NCI-H526 treated with DMSO at 0.1 percent for 48 hours (cell line): ENCODE data around the gene PTBP1.

Experiments
- DNase-seq: peaks from one replicate; lab custom pipeline; 2025; lab: John Stamatoyannopoulos, UW

Gene PTBP1

GRCh38 chr19:796692-797527 is at the start of gene PTBP1:
Gene PTBP1, plus strand, starts transcription at chr19:797452. Its CDS starts 46 bp downstream, at chr19:797498.
- DNase-seq = peak; percentile 96

- DNase-seq = no peak
These were observed 49.0 kb upstream of the PTBP1 start for GRCh38 chr19:748274-748598.

DNA sequence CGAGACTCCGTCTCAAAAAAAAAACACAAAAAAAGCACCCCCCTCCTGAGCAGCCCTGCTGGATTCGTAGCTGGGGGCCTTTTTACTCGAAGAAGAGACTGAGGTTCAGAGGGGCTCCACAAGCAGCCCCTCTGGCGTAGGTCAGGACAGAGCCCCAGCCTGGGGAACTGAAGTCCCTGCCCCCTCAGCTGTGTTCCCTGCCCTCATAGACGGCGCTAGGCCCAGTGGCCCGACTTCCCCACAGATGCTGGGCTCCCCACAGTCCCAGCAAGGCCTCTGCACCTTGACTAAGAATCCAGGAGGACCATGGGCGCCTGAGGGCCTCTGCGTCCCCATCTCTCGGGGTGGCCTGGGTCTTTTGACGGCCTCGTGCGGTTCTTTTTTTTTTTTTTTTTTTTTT is 47.4 kb upstream of the PTBP1 start:
- DNase-seq = no peak

GRCh38 chr19:750640-751423 is 46.4 kb upstream of the PTBP1 start, which contains the start of gene MISP:
Gene MISP, plus strand, starts transcription at chr19:751112. Its CDS starts 5,835 bp downstream, at chr19:756947.
- DNase-seq = peak; percentile 67

GRCh38 chr19:751501-752341 is 45.5 kb upstream of the PTBP1 start:
- DNase-seq = no peak

GRCh38 chr19:752652-753517 is 44.4 kb upstream of the PTBP1 start:
- no peak for DNase-seq

DNA sequence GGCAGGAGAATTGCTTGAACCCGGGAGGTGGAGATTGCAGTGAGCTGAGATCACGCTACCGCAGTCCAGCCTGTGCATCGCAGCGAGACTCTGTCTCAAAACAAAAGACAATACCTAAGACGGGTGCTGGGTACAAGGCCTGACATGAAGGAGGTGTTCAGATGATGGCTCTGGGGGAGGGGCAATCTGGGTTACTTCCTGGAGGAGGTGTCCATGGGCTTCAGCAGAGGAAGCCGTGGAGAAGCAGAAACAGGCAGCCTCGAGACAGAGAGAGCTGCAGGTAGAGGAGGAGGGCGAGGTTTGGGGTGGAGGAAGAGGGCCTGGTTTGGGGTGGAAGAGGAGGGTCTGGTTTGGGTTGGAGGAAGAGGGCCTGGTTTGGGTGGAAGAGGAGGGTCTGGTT is 42.7 kb upstream of the PTBP1 start:
- no peak for DNase-seq

GRCh38 chr19:755063-755462 is 42.2 kb upstream of the PTBP1 start:
- no peak for DNase-seq

- no peak for DNase-seq
These were observed 41.0 kb upstream of the PTBP1 start for GRCh38 chr19:756236-756635.

DNA sequence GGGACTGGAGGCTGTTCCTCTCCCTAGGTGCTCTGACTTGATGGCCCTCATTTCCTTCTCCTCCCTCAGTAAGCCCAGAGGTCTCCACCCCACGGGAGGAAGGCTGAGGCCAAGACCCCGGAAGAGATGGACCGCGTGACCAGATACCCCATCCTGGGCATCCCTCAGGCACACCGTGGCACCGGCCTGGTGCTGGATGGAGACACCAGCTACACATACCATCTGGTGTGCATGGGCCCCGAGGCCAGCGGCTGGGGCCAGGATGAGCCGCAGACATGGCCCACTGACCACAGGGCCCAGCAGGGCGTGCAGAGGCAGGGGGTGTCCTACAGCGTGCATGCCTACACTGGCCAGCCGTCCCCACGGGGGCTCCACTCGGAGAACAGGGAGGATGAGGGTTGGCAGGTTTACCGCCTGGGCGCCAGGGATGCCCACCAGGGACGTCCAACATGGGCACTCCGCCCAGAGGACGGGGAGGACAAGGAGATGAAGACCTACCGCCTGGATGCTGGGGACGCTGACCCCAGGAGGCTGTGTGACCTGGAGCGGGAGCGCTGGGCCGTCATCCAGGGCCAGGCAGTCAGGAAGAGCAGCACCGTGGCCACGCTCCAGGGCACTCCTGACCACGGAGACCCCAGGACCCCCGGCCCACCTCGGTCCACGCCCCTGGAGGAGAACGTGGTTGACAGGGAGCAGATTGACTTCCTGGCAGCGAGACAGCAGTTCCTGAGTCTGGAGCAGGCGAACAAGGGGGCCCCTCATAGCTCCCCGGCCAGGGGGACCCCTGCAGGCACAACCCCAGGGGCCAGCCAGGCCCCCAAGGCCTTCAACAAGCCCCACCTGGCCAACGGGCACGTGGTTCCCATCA is 40.2 kb upstream of the PTBP1 start:
- DNase-seq = no peak

- no peak for DNase-seq
These were observed 39.2 kb upstream of the PTBP1 start for GRCh38 chr19:757811-758668.

- DNase-seq = no peak
These were observed 34.1 kb upstream of the PTBP1 start for GRCh38 chr19:763181-763580.

DNA sequence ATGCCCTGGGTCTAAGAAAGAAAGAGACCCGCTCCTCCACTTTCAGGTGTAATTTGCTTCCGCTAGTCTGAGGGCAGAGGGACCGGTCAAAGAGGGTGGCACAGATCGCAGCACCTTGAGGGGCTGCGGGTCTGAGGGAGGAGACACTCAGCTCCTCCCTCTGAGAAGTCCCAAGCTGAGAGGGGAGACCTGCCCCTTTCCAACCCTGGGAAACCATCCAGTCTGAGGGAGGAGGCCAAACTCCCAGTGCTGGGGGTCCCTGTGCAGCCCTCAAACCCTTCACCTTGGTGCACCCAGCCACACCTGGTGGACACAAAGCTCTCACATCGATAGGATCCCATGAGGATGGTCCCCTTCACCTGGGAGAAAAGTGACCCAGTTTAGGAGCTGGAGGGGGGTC is 33.4 kb upstream of the PTBP1 start:
- no peak for DNase-seq

- DNase-seq = no peak
These were observed 33.0 kb upstream of the PTBP1 start for GRCh38 chr19:764301-764700.

DNA sequence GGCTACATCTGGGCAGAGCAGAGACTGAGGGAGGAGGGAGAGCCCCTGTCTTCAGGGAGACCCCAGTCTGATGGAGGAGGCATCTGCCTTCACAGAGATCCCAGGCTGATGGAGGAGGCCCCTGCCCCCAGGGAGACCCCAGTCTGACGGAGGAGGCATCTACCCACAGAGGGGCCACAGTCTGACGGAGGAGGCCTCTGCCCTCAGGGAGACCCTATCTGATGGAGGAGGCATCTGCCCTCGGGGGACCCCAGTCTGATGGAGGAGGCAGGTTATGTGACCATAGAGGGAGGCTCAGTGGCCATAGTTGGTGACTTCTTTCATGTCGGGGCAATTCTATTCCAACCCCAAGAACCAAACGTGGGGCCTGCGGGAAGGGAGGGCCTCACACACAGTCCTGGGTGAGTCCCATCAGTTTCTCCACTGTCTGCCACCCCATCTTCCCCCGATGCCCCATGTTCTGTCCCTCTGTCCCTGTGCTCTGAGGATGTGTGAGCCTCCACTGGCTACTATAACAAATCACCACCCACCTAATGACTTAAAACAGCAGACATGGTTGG is 32.0 kb upstream of the PTBP1 start:
- no peak for DNase-seq

DNA sequence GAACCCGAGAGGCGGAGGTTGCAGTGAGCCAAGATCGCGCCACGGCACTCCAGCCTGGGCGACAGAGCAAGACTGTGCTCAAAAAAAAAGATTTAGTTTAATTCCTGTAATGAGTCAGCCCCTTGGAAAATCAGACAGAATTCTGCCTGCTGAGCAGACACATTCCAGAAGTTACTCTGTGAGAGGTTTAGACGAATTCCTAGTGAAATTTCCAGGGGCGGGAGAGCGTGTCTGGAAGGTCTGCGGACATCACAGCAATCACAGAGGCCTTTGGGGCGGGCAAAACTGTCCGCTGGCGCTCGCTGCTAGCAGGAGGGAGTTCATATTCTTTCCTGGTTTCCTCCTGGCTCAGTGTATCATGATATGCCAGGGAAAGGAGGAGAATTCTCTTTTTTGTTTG is 28.8 kb upstream of the PTBP1 start:
- no peak for DNase-seq

GRCh38 chr19:769616-770015 is 27.6 kb upstream of the PTBP1 start:
- DNase-seq = no peak

- DNase-seq = no peak
These were observed 25.9 kb upstream of the PTBP1 start for GRCh38 chr19:771332-771785.

- DNase-seq = no peak
These were observed 25.2 kb upstream of the PTBP1 start for GRCh38 chr19:772063-772462.
